Measurements from ENCODE around the gene PRKAR1B. TPM values are rescaled to one million over a fixed set of nuclear protein-coding genes. Genes with fewer than 3 reads are reported as not detected.

Gene PRKAR1B
- total and polyA plus RNA-seq, 8 donors = 16.3 to 43.5 (median 37.6) TPM

DNA sequence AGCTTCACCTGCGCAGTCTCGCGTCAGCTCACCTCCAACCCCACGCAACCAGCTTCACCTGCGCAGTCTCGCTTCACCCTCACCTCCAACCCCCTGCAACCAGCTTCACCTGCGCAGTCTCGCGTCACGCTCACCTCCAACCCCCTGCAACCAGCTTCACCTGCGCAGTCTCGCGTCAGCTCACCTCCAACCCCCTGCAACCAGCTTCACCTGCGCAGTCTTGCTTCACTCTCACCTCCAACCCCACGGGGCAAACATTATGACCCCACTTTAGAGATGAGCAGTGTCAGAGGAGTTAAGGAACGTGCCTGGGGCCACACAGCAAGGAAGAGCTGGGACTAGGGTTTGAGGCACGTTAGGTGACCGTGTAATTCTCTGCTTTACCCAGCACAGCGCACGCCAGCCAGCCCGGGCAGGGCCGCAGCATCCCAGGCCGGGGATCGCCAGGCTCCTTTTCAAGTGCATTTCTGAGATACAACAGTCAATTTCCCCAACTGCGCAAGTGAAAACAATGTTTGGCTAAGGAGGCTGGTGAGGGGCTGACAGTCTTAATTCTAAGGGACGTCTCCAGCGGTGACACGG is 184.9 kb downstream of the PRKAR1B start:
- peak in 1 of 4 donors; percentile 70 for DNase-seq
- H3K4me3 ChIP-seq = no peak overlapping the region
- no peak for ATAC-seq
- TF ChIP-seq, protein P1, sequence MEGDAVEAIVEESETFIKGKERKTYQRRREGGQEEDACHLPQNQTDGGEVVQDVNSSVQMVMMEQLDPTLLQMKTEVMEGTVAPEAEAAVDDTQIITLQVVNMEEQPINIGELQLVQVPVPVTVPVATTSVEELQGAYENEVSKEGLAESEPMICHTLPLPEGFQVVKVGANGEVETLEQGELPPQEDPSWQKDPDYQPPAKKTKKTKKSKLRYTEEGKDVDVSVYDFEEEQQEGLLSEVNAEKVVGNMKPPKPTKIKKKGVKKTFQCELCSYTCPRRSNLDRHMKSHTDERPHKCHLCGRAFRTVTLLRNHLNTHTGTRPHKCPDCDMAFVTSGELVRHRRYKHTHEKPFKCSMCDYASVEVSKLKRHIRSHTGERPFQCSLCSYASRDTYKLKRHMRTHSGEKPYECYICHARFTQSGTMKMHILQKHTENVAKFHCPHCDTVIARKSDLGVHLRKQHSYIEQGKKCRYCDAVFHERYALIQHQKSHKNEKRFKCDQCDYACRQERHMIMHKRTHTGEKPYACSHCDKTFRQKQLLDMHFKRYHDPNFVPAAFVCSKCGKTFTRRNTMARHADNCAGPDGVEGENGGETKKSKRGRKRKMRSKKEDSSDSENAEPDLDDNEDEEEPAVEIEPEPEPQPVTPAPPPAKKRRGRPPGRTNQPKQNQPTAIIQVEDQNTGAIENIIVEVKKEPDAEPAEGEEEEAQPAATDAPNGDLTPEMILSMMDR (IDR thresholded peaks at IDR 0.05) = no peak
- H3K4me1 ChIP-seq = peaks cover 14 to 15% of the 10 kb centered on the region in 2 donors
- no peak overlapping the region for H3K27ac ChIP-seq
- no peaks in the 10 kb centered on the region for H3K9me3 ChIP-seq
- no peaks in the 10 kb centered on the region for H3K36me3 ChIP-seq
- no peaks in the 10 kb centered on the region for H3K27me3 ChIP-seq
- intact Hi-C loops (cut with DNase I) = no loop called here

DNA sequence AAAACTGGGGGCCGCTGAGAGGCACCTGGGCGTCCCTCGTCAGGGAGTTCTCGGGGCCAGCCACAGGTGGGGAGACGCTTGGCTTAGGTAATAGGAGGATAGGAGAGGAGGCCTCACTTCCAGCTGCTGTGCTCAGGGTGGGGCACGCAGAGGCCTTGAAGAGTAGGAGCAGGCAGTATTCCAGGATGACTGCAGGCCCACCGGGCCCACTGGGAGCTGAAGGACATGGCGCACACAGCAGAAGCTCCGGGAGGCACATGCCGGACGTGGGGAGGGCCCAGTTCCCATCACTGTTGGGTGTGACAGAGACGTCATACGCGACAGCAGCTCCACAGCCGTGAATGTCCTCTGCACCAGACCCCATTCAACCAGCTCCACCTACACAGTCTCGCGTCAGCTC is 185.4 kb downstream of the PRKAR1B start:
- TF ChIP-seq, protein P1 (IDR thresholded peaks at IDR 0.05) = no peak
- H3K27me3 ChIP-seq = no peaks in the 10 kb centered on the region
- H3K27ac ChIP-seq = no peak overlapping the region
- H3K9me3 ChIP-seq = peaks cover 0 to 3% of the 10 kb centered on the region in 2 donors
- no peak for ATAC-seq
- H3K4me3 ChIP-seq = no peak overlapping the region
- H3K4me1 ChIP-seq = peaks cover 14 to 15% of the 10 kb centered on the region in 2 donors
- intact Hi-C loops (cut with DNase I) = no loop called here
- DNase-seq = peak in 1 of 4 donors; percentile 64
- H3K36me3 ChIP-seq = no peaks in the 10 kb centered on the region

- intact Hi-C loops (cut with DNase I) = no loop called here
- Histone ChIP-seq H3K27me3 (no peaks in the 10 kb centered on the region), H3K36me3 (no peaks in the 10 kb centered on the region), H3K4me1 (peaks cover 14 to 15% of the 10 kb centered on the region in 2 donors), H3K9me3 (peaks cover 0 to 3% of the 10 kb centered on the region in 2 donors), H3K4me3 (no peak overlapping the region), H3K27ac (no peak overlapping the region)
- TF ChIP-seq, protein P1 (IDR thresholded peaks at IDR 0.05) = no peak
- ATAC-seq (no peak), DNase-seq (peak in 1 of 4 donors; percentile 48)
Measured at GRCh38 chr7:540997-541396, 186.1 kb downstream of the PRKAR1B start.

DNA sequence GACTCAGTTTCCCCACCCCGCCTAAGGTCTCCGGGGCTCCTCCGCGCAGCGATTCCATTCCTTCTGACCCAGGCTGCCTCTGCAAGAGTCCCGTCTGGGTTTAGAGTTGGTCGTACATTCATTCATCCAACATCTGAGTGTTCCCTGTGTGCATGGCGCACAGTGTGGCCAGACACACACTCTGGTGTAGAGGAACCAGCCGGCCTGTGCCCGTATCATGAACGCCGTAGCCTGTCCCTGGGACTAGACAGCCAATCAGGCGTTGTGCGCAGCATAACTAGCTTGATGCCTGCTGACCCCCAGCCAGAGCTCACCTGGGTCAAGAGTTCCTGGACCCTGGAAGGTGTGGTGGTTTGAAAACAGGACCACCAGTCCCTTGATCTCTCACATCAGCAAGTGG is 186.5 kb downstream of the PRKAR1B start:
- H3K9me3 ChIP-seq = peaks cover 0 to 3% of the 10 kb centered on the region in 2 donors
- no peaks in the 10 kb centered on the region for H3K36me3 ChIP-seq
- TF ChIP-seq, protein P1 (IDR thresholded peaks at IDR 0.05) = no peak
- no peak for ATAC-seq
- H3K4me1 ChIP-seq = peaks cover 14 to 15% of the 10 kb centered on the region in 2 donors
- intact Hi-C loops (cut with DNase I) = no loop called here
- DNase-seq = no peak
- no peak overlapping the region for H3K27ac ChIP-seq
- no peaks in the 10 kb centered on the region for H3K27me3 ChIP-seq
- no peak overlapping the region for H3K4me3 ChIP-seq

DNA sequence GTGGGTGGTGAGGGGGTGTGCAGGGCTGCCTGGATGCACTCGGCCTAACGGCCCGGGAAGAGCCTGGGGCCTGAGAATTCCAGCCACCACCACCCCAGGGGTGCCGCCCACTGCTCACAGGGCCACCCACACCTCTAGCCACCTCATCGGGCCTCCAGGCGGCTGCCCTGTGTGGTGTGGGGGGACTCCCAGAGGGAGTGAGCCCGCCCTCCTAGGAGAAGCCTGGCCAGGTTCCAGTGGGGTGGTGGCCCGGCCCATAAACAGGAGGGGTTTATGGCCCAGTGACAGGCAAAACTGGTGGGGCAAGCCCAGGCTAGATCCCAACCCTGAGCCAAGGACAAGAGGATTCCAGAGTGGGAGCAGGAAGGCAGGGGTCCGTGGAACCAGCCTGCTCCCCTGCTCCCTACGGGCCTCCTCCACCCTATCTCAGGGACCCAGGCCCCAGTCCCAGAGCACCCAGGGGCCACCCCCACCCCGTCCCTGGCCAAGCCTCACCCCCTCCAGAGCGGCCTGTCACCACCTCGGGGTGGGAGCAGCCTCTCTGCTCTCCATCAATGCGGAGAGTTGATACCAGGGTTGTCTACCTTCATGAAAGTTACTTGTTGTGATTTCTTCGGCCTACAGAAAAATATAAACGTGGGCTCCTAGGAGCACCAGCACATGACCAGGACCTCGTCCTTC is 187.2 kb downstream of the PRKAR1B start:
- Histone ChIP-seq H3K27me3 (no peaks in the 10 kb centered on the region), H3K4me3 (no peak overlapping the region), H3K4me1 (peaks cover 14 to 15% of the 10 kb centered on the region in 2 donors), H3K27ac (peak overlapping the region in 1 of 2 donors; percentile 77), H3K36me3 (no peaks in the 10 kb centered on the region), H3K9me3 (peaks cover 0 to 3% of the 10 kb centered on the region in 2 donors)
- DNase-seq = peak in 3 of 4 donors; percentile 79 to 86 (median 85)
- TF ChIP-seq, protein P1 (IDR thresholded peaks at IDR 0.05) = no peak
- intact Hi-C loops (cut with DNase I) = no loop called here
- ATAC-seq = peak; percentile 76
